ENCODE data around the gene MINK1.

- no peak for TF ChIP-seq CTCF (IDR thresholded peaks at IDR 0.05; ENCODE audit: low read depth, low read length)
- TF ChIP-seq MYC (IDR thresholded peaks at IDR 0.05; ENCODE audit: low read depth, low read length) = no peak
- TF ChIP-seq POLR2A (IDR thresholded peaks at IDR 0.05; ENCODE audit: extremely low read depth, insufficient read length) = no peak
Observed at GRCh38 chr17:4854111-4854681, 21.1 kb downstream of the MINK1 start.

Data from NB4 (cell line).